Keratinocyte (primary cell): ENCODE measurements around the gene ZNF92.
A peak's percentile ranks its signal among the peaks of the same experiment; 100 is the strongest.
"Not testable (repeated sequence)": the region's sequence is repeated elsewhere in the genome, so short reads cannot be mapped to it uniquely, and the experiment has no call there.

Source experiments
- EZH2 ChIP-seq: IDR thresholded peaks from one replicate; pipeline ENCODE4 v1.6.1; 2012; ENCODE audit warnings: inconsistent platforms, mild to moderate bottlenecking, low read length, moderate library complexity
- TF ChIP-seq, protein P1 (sequence below), 3 experiments: IDR thresholded peaks in 1 of 3; conservative IDR thresholded peaks in 1 of 3; optimal IDR thresholded peaks in 1 of 3; 2 replicates in 2 of 3; 3 replicates in 1 of 3; pipeline versions ENCODE3 to v1.5.1; 2011; ENCODE audit warnings: low read length in 3 of 3, mild to moderate bottlenecking in 3 of 3, moderate library complexity in 2 of 3, control low read depth in 1 of 3, inconsistent platforms in 1 of 3; ENCODE audit not compliant: insufficient read depth in 2 of 3; ENCODE audit errors: extremely low read depth in 1 of 3

- TF ChIP-seq, protein P1, sequence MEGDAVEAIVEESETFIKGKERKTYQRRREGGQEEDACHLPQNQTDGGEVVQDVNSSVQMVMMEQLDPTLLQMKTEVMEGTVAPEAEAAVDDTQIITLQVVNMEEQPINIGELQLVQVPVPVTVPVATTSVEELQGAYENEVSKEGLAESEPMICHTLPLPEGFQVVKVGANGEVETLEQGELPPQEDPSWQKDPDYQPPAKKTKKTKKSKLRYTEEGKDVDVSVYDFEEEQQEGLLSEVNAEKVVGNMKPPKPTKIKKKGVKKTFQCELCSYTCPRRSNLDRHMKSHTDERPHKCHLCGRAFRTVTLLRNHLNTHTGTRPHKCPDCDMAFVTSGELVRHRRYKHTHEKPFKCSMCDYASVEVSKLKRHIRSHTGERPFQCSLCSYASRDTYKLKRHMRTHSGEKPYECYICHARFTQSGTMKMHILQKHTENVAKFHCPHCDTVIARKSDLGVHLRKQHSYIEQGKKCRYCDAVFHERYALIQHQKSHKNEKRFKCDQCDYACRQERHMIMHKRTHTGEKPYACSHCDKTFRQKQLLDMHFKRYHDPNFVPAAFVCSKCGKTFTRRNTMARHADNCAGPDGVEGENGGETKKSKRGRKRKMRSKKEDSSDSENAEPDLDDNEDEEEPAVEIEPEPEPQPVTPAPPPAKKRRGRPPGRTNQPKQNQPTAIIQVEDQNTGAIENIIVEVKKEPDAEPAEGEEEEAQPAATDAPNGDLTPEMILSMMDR (optimal IDR thresholded peaks at IDR 0.05 in 1 of 3, IDR thresholded peaks at IDR 0.05 in 1 of 3, conservative IDR thresholded peaks at IDR 0.05 in 1 of 3; ENCODE audit: extremely low read depth in 1 of 3, insufficient read depth in 2 of 3, low read length in 3 of 3) = peak; percentile 10 to 29 (median 21)
- not testable (repeated sequence) for TF ChIP-seq EZH2
These were observed 73.4 kb downstream of the ZNF92 start for GRCh38 chr7:65447041-65447440.
